Glutamatergic neuron (in vitro differentiated cells): ENCODE results near the gene NR2F6. TPM values are rescaled to one million over a fixed set of nuclear protein-coding genes. Genes with fewer than 3 reads are reported as not detected.

Experiments
- DNase-seq: peaks from one replicate; pipeline ENCODE4 v3.0.0; 2022
- H3K27ac Mint-ChIP-seq: one replicate; pipeline ENCODE4 v1.8.0; 2020; ENCODE audit warnings: mild to moderate bottlenecking, mixed read lengths, inconsistent platforms; ENCODE audit not compliant: unreplicated experiment
- H3K27me3 Mint-ChIP-seq: one replicate; pipeline ENCODE4 v1.8.0; 2020; ENCODE audit warnings: mild to moderate bottlenecking, moderate library complexity, mixed read lengths, inconsistent platforms; ENCODE audit not compliant: unreplicated experiment
- H3K36me3 Mint-ChIP-seq: one replicate; pipeline ENCODE4 v1.8.0; 2020; ENCODE audit warnings: mild to moderate bottlenecking, mixed read lengths, inconsistent platforms; ENCODE audit not compliant: unreplicated experiment
- H3K4me1 Mint-ChIP-seq: one replicate; pipeline ENCODE4 v1.8.0; 2020; ENCODE audit warnings: mild to moderate bottlenecking, low read depth, mixed read lengths, inconsistent platforms; ENCODE audit not compliant: unreplicated experiment
- H3K4me3 Mint-ChIP-seq: one replicate; pipeline ENCODE4 v1.8.0; 2020; ENCODE audit warnings: mild to moderate bottlenecking, mixed read lengths, inconsistent platforms; ENCODE audit not compliant: unreplicated experiment
- H3K9me3 Mint-ChIP-seq: one replicate; pipeline ENCODE4 v1.8.0; 2020; ENCODE audit warnings: mild to moderate bottlenecking, moderate library complexity, mixed read lengths, inconsistent platforms; ENCODE audit not compliant: unreplicated experiment
- total RNA-seq: library from RNA; stranded (reverse); fragmentation: NEBNext Ultra II Directional; extraction: Animal tissue kit (Norgen Biotek cat#: 25700); gene quantifications from one replicate; pipeline ENCODE4 v1.2.1, GENCODE V29; 2021; ENCODE audit not compliant: unreplicated experiment
- TF ChIP-seq, protein P1 (sequence below): fragments of 200-600 bp; sonication (generic); IDR thresholded peaks from one replicate; pipeline ENCODE4 v1.5.0; 2021; ENCODE audit not compliant: partially characterized antibody, unreplicated experiment

NR2F6 gene
- total RNA-seq, 1 donor from 2014 or later = 109 TPM

DNA sequence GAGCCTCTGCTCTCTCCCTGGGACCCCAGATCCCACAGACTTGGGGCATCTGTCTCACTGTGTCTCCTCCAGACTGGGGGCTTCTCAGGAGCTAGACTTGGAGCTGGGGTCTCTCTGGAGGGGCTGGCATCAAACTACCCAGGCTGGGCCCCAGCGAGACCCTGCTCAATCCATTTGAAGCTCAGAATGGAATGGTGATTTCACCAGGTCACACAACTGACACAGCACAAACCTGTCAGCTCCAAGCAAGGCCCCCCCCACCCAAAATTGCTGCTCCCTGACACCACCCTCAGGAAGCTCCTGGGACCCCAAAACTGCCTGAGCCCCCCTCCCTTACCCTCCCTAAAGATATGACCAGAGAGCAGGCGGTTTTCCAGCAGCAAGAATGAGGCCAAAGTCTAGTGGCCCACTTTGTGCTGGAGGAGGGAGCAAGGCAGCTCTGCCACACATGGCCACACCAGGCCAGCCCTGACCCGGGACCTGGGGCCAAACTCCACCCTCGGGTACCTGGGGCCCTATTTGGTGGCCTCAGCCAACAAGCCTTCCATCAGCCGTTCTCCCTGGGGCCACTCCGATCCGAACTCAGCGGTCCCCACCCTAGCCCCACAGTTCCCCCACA is 2.4 kb downstream of the NR2F6 start:
- peaks cover 8% of the 10 kb centered on the region for H3K9me3 Mint-ChIP-seq
- peaks cover 17% of the 10 kb centered on the region for H3K4me1 Mint-ChIP-seq

DNA sequence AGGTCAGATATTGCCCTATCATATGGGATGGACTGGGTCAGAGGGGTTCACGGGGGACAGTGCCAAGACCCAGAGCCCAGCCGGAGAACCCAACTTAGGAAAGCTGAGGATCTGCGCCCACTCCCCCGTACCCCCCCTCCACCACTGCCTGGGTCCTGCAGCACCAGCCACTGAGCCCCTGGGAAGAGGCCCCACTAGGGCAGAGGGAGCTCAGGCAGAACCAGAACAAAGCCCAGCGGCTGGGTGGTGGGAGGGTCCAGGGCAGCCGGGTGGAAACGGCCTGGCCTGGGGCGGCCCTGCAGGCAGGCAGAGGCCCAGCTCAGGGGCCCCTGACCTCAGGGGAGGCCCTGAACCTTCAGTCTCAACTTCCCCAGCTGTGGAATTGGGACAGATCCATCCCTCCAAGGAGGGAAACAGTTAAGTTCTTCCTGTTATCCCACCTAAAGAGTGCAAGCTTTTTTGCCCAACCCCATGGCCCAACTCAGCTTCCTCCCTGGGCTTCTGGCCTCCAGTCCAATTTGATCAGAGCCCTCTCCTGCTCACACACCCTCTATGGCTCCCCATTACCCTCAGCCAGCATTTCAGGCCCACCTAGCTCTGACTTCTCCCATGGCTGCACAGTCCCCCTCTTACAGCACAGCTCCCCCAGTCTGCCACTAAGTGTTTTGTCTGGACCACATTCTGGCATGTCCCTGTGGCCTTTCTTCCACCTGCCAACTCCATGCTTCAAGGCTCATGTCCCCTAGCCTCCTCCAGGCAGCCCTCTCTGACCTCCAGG is 3.1 kb downstream of the NR2F6 start:
- Mint-ChIP-seq H3K36me3 (no peaks in the 10 kb centered on the region), H3K27me3 (peaks cover 12% of the 10 kb centered on the region), H3K4me3 (peak overlapping the region; percentile 96), H3K27ac (peak overlapping the region; percentile 65), H3K9me3 (peaks cover 11% of the 10 kb centered on the region), H3K4me1 (peaks cover 13% of the 10 kb centered on the region)
- TF ChIP-seq, protein P1, sequence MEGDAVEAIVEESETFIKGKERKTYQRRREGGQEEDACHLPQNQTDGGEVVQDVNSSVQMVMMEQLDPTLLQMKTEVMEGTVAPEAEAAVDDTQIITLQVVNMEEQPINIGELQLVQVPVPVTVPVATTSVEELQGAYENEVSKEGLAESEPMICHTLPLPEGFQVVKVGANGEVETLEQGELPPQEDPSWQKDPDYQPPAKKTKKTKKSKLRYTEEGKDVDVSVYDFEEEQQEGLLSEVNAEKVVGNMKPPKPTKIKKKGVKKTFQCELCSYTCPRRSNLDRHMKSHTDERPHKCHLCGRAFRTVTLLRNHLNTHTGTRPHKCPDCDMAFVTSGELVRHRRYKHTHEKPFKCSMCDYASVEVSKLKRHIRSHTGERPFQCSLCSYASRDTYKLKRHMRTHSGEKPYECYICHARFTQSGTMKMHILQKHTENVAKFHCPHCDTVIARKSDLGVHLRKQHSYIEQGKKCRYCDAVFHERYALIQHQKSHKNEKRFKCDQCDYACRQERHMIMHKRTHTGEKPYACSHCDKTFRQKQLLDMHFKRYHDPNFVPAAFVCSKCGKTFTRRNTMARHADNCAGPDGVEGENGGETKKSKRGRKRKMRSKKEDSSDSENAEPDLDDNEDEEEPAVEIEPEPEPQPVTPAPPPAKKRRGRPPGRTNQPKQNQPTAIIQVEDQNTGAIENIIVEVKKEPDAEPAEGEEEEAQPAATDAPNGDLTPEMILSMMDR = no peak
- DNase-seq = no peak

More for the DNA sequence above, 2.4 kb downstream of the NR2F6 start:
- H3K27ac Mint-ChIP-seq = peak overlapping the region; percentile 96
- DNase-seq = no peak
- no peaks in the 10 kb centered on the region for H3K36me3 Mint-ChIP-seq
- peaks cover 11% of the 10 kb centered on the region for H3K27me3 Mint-ChIP-seq
- peak overlapping the region; percentile 96 for H3K4me3 Mint-ChIP-seq
- TF ChIP-seq, protein P1 = no peak

DNA sequence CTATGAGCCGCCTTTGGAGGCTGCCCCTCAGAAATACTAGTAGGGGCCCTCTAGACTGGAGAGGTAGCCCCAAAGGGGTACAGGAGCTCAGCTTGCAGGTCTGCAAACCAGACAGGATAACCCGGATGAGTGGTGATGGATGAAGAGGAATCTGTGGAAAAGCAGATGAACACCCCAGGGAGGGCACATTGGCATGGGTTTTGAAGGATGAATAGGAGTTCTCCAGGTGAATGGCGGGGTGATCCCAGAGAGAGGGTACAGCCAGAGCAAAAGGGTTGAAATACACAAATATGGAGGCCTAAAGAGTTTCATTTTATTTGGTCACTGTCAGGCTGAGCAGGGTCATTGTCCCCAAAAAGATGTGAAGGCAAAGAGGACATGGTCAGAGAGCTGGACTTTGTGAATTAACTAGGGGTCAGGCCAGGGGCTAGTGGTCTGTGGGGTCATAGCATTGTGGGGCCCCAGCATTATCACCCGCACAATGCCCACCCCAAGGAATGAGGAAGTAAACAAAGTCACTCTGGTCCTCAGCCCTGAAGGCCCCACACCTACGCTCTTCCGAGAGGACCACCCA is 4.8 kb downstream of the NR2F6 start:
- DNase-seq = no peak
- peaks cover 7% of the 10 kb centered on the region for H3K4me1 Mint-ChIP-seq
- TF ChIP-seq, protein P1 = no peak
- peaks cover 6% of the 10 kb centered on the region for H3K9me3 Mint-ChIP-seq
- no peaks in the 10 kb centered on the region for H3K36me3 Mint-ChIP-seq
- H3K27me3 Mint-ChIP-seq = peaks cover 9% of the 10 kb centered on the region
- H3K27ac Mint-ChIP-seq = peak overlapping the region; percentile 17
- H3K4me3 Mint-ChIP-seq = peak overlapping the region; percentile 55

DNA sequence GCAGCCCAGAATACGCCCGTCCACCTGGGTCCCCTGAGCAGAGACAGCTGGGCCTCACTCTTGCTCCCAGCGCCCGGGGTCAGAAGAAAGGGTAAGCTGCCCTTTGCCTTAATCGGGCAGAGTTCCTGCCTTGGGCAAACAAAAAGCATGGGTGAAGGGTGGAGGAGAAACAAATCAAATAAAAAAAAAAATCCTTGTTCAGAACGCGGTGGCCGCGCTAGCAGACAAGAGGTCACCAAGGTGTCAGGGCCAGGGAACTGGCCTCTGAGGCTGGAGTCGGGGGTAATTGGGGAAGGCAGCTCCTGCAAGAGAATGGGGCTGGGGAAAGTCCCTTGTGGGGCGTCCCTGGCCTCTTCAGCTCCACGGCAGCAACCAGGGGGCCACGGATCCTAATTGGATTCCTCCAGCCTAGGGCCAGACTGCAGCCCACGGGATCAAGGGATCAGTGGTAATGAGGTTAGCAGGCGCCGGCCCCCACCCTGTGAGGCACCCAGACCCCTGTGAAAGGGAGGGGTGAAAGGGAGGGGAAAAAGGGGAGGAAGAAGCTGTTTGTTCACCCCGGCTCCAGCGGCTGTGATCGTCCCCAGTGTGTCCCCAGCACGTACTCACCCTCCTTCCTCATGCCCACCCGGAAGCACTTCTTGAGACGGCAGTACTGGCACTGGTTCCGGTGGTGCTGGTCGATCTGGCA is 5.5 kb downstream of the NR2F6 start:
- no peak for DNase-seq
- peaks cover 6% of the 10 kb centered on the region for H3K9me3 Mint-ChIP-seq
- H3K4me3 Mint-ChIP-seq = no peak overlapping the region
- H3K36me3 Mint-ChIP-seq = no peaks in the 10 kb centered on the region
- H3K27me3 Mint-ChIP-seq = peaks cover 9% of the 10 kb centered on the region
- TF ChIP-seq, protein P1 = no peak
- peak overlapping the region; percentile 17 for H3K27ac Mint-ChIP-seq
- H3K4me1 Mint-ChIP-seq = peaks cover 7% of the 10 kb centered on the region
